Mucosa of rectum (tissue), 2 donors: Measurements from ENCODE around the gene CCNY.

ENCODE experiments used
- H3K27ac ChIP-seq, 2 donors: one replicate each; pipeline ENCODE4 v1.7.0; 2013; ENCODE audit warnings: inconsistent platforms in 2 of 2, low read depth in 2 of 2, low read length in 2 of 2
- H3K27me3 ChIP-seq, 2 donors: one replicate each; pipeline ENCODE4 v1.7.0; 2013; ENCODE audit warnings: low read length in 2 of 2; ENCODE audit not compliant: control insufficient read depth in 2 of 2, insufficient read depth in 2 of 2
- H3K36me3 ChIP-seq, 2 donors: one replicate each; pipeline ENCODE4 v1.7.0; 2013; ENCODE audit warnings: low read length in 2 of 2; ENCODE audit not compliant: control insufficient read depth in 2 of 2, insufficient read depth in 2 of 2
- H3K4me1 ChIP-seq, 2 donors: one replicate each; pipeline ENCODE4 v1.7.0; 2013; ENCODE audit warnings: low read length in 2 of 2, mild to moderate bottlenecking in 1 of 2; ENCODE audit not compliant: control insufficient read depth in 2 of 2, insufficient read depth in 2 of 2
- H3K4me3 ChIP-seq, 2 donors: one replicate each; pipeline ENCODE4 v1.7.0; 2013; ENCODE audit warnings: low read length in 2 of 2
- H3K9ac ChIP-seq, 2 donors: one replicate each; pipeline ENCODE4 v1.7.0; 2013; ENCODE audit warnings: low read length in 2 of 2, low read depth in 1 of 2, mild to moderate bottlenecking in 1 of 2
- H3K9me3 ChIP-seq, 2 donors: one replicate each; pipeline ENCODE4 v1.7.0; 2013; ENCODE audit warnings: low read length in 2 of 2; ENCODE audit not compliant: control insufficient read depth in 2 of 2
- donor health status: healthy.
- donor health status: Normal muscosa, but diverticular disease.

CCNY gene

DNA sequence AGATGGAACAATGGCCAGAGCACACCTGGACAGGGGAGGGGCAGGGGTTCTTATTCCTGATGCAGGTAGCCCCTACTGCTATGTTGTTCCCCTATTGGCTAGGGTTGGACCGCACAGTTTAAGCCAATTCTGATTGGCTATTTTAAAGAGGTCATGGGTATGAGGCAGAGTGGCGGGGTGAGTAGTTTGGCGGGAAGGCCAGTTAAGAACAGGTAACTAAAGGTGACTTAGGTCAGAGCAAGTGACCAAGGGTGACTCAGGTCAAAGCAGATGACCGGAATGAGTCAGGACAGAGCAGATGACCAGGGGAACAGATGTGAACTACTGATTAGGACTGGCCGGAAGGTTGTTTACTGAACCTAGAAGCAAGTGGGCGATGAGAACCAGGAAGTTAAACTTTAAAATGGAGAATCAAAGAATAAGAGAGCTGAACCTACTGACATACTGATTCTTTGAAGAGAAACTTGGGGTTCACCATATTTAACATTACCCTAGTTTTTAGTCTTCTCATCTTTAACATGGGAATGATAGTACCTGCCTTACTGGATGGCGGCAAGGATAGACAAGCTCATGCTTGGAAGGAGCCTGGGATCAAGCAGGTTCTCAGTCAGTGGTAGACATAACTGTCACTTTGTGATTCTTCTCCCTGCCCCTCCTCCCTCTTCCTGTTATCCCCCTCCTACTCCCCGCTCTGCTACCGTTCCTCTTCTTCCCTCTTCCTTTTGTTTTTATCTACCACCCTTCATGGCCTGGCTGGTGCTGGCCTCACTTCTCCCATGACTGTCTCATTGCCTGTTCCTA lies 55.0 kb downstream of the CCNY start:
- no peak overlapping the region for H3K9ac ChIP-seq
- H3K27me3 ChIP-seq: no peaks in the 10 kb centered on the region
- no peaks in the 10 kb centered on the region for H3K36me3 ChIP-seq
- peaks cover 0 to 5% of the 10 kb centered on the region in 2 donors for H3K4me1 ChIP-seq
- no peak overlapping the region for H3K27ac ChIP-seq
- peaks cover 0 to 8% of the 10 kb centered on the region in 2 donors for H3K9me3 ChIP-seq
- H3K4me3 ChIP-seq: no peak overlapping the region

DNA sequence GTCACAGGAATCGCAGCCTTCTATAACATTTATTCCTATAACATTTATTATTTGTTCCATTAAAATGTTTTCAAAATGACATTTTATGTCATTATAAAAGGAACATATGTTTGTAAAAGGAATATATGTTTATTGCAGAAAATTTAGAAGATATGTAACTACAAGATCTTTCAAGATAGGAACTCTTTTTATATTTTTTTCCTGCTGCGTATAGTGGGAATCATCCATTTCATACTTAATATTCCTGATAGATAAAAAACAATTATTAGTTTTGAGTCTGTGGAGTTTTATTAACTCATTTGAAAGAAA lies 55.6 kb downstream of the CCNY start:
- no peak overlapping the region for H3K27ac ChIP-seq
- H3K27me3 ChIP-seq: no peaks in the 10 kb centered on the region
- H3K4me1 ChIP-seq: peaks cover 0 to 3% of the 10 kb centered on the region in 2 donors
- no peak overlapping the region for H3K9ac ChIP-seq
- H3K36me3 ChIP-seq: no peaks in the 10 kb centered on the region
- peaks cover 0 to 8% of the 10 kb centered on the region in 2 donors for H3K9me3 ChIP-seq
- no peak overlapping the region for H3K4me3 ChIP-seq

DNA sequence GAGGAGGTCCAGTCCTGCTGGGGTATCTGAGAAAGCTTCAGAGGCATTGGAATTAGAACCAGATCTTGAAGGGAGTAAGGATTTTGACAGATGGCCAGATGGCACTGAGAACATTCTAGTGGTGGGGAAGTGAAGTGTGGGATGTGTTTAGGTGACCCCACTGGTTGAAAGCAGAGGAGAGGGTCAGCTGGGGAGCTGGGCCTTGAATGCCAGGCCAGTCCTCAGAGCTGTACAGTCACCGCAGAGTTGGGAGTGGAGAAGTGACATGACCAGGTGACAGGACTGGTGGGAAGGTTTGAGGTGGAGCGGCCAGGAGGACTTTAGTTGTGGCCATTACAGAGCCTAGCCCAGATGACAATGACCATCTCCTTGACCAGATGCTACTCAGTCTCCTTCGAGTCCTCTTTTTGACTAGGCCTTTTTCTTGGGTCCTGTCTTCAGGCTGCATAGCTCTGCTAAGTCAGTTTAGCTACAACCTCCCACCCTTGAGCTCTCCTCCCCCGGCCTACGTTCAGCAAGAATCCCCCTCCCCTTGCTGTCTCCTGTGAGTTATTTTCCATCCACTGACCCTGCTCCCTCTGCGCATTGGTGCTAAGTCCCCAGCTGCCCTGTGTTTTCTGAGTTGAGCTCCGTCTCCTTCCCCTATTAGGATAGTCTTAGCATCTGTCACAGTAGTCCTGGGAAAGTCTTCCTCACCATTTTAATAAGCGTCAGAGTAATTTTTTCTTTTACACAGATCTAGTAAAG lies 56.3 kb downstream of the CCNY start:
- no peaks in the 10 kb centered on the region for H3K4me1 ChIP-seq
- H3K4me3 ChIP-seq: no peak overlapping the region

DNA sequence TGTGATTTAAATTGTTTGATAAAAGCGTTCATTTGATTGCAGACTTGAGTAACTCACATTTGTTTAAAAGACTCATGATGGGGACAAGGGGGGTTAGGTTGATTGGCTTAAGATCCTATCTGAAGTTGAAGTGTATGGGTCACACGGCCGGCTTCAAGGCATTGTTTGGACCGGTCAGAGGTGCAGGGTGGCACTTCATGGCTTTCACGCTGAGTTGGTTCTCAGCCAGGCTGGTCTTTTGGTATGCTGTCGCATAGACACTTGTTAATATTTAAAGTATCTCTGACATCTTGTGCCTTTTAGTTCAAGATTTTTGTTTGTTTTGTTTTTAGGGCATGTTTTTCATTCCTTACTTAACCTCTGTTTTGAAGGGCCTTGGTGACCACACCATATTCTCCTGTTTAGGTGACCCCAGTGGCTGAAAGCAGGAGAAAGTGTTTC lies 58.1 kb downstream of the CCNY start:
- no peak overlapping the region for H3K27ac ChIP-seq
- H3K4me3 ChIP-seq: no peak overlapping the region
- no peaks in the 10 kb centered on the region for H3K27me3 ChIP-seq
- no peaks in the 10 kb centered on the region for H3K4me1 ChIP-seq
- H3K9ac ChIP-seq: no peak overlapping the region
- H3K36me3 ChIP-seq: no peaks in the 10 kb centered on the region
- H3K9me3 ChIP-seq: peaks cover 0 to 8% of the 10 kb centered on the region in 2 donors

More for the DNA sequence above, 56.3 kb downstream of the CCNY start:
- peaks cover 0 to 8% of the 10 kb centered on the region in 2 donors for H3K9me3 ChIP-seq
- no peak overlapping the region for H3K9ac ChIP-seq
- no peaks in the 10 kb centered on the region for H3K36me3 ChIP-seq
- no peaks in the 10 kb centered on the region for H3K27me3 ChIP-seq
- no peak overlapping the region for H3K27ac ChIP-seq

DNA sequence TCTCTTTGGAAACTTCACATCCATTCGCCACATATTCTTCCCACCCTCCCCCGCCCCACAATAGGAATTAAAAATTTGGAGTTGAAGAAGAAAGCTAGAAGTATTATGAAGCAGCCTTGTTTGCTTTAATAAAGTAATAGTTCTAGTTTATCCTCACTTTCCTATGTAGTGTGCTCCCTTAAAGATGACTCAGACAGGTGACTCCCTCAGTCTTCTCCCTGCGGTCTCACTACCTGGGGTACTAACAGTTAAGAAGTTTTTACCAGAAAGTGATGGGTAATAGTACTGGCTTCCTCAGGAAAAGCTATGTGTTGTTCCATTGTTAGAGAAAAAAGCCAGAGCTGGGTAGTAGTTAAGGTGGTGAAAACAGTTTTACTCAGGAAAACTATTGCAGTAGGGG lies 58.6 kb downstream of the CCNY start:
- H3K36me3 ChIP-seq: no peaks in the 10 kb centered on the region
- H3K27ac ChIP-seq: no peak overlapping the region
- no peak overlapping the region for H3K4me3 ChIP-seq
- H3K4me1 ChIP-seq: no peaks in the 10 kb centered on the region
- H3K27me3 ChIP-seq: no peaks in the 10 kb centered on the region
- H3K9ac ChIP-seq: no peak overlapping the region
- H3K9me3 ChIP-seq: peaks cover 0 to 6% of the 10 kb centered on the region in 2 donors

DNA sequence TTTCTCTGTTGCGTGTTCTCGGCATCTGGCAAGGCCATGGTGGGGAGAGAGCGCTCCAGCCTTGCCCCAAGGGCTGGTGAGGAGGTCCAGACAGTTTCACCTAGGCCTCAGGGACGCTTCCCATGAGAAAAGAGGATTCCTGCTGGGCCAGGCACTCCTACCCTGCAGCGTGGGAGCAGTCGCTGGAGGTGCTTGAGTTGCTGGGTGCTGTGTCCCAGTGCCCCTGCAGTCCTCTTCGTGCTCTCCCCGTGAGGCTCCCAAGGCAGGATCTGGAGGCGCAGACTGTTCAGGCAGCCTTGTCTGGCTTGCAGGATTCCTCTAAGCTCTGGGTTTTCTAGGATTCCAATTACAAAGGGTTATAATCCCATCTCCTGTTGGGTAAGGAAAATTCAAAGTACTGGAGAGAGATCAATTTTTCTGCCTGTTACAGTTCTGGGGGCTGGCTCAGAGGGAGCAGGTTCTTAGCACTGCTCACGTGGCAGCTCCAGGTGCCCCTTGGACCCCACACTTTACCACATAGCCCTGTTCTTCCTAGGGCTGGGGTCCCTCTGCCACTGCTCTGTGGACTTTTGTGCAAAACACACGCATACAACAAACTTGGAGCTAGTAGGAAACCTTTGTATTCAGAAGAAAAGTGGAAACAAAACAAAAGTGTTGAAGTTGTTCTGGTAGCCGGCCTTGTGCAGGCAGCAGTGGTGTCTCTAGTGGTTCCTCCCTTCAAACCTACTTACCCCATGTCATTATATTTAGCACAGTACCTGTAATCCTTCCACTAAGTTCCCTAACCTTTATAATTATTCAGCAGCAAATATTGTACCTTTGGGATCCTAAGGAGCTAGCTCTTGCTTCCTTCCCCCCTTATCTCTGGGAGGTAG lies 60.5 kb downstream of the CCNY start:
- Histone ChIP-seq H3K4me3 (no peak overlapping the region), H3K9ac (no peak overlapping the region), H3K27ac (no peak overlapping the region), H3K36me3 (no peaks in the 10 kb centered on the region), H3K27me3 (no peaks in the 10 kb centered on the region), H3K9me3 (no peaks in the 10 kb centered on the region), H3K4me1 (no peaks in the 10 kb centered on the region)

DNA sequence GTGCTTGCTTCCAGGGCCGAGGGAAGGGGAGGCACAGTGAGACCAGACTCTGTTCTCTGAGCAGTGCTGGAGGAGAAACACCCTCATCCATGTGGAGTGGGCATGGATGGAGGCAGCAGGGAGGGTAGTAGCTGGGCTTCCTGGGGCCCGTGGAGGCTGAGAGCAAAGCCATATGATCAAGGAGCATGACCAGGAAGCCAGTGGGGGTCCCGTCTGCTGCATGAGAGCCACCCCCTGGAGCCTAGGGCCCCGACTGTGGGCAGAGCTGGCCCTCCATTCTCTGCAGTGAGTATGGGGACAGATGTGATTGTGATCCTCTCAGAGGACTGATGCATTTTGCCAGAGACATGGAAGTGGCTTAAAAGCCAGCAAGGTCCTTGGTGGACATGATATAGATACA lies 61.6 kb downstream of the CCNY start:
- H3K27ac ChIP-seq: no peak overlapping the region
- no peaks in the 10 kb centered on the region for H3K36me3 ChIP-seq
- H3K4me1 ChIP-seq: no peaks in the 10 kb centered on the region
- H3K9me3 ChIP-seq: no peaks in the 10 kb centered on the region
- no peaks in the 10 kb centered on the region for H3K27me3 ChIP-seq
- H3K9ac ChIP-seq: no peak overlapping the region
- H3K4me3 ChIP-seq: no peak overlapping the region

DNA sequence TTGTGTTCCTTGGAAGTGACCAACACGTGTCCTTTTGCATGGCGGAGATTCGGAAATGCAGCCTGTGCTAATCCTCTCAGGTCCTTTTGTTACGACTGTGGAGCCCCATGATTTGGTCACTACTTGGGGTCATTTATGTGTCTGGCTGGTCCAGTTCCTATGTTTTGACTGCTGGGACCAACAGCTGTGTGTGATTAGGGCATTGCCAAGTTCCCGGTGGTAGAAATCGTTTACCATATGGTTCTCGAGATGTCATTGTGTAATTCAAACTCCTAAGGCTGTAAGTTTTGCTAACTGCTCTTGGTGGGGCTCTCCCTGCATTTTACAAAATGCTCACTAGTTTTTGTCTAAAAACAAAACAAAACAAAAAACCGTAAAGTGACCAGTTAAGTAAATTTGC lies 62.0 kb downstream of the CCNY start:
- no peak overlapping the region for H3K9ac ChIP-seq
- no peaks in the 10 kb centered on the region for H3K36me3 ChIP-seq
- H3K4me1 ChIP-seq: no peaks in the 10 kb centered on the region
- H3K4me3 ChIP-seq: no peak overlapping the region
- H3K27me3 ChIP-seq: no peaks in the 10 kb centered on the region
- H3K9me3 ChIP-seq: no peaks in the 10 kb centered on the region
- no peak overlapping the region for H3K27ac ChIP-seq

DNA sequence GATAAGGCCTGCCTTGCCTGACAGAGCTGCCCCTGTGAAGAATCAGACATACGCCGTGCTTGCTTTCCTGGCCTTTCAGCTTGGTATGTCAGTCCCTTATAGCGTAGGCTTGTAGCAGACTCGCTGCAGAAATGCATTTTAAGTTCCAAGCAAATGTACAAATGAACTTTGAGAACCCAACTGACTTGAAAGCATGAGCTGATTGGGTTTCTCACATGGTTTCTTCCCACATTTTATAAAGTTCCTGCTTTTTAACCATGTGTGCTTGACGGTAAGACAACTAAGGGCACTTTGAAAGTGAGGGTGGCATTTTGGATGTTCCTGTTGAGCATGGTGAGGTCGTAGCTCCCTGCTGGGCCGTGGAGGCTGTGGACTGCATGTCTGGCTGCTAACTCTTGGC lies 62.6 kb downstream of the CCNY start:
- no peak overlapping the region for H3K4me3 ChIP-seq
- H3K27ac ChIP-seq: no peak overlapping the region
- H3K36me3 ChIP-seq: no peaks in the 10 kb centered on the region
- H3K9ac ChIP-seq: no peak overlapping the region
- no peaks in the 10 kb centered on the region for H3K27me3 ChIP-seq
- H3K9me3 ChIP-seq: no peaks in the 10 kb centered on the region
- H3K4me1 ChIP-seq: no peaks in the 10 kb centered on the region
